Lower leg skin (tissue), 4 donors: ENCODE results near the gene KYAT1. TPM values are rescaled to one million over a fixed set of nuclear protein-coding genes. Genes with fewer than 3 reads are reported as not detected.

Experiments
- DNase-seq, 2 donors: peaks; one replicate each; pipeline ENCODE4 v3.0.0-alpha.2; 2019; ENCODE audit warnings: low spot score in 2 of 2
- H3K4me3 ChIP-seq: fragments of 200-600 bp; sonication (generic); 2 replicates; pipeline ENCODE4 v1.5.1; 2017; ENCODE audit warnings: mild to moderate bottlenecking, low read depth; ENCODE audit not compliant: poor library complexity, severe bottlenecking
- CTCF ChIP-seq, 3 donors: fragments of 450-650 bp; IDR thresholded peaks; one replicate each; pipeline ENCODE4 v1.5.1; 2016; ENCODE audit warnings: antibody characterized with exemption in 3 of 3, mild to moderate bottlenecking in 3 of 3, moderate library complexity in 2 of 3
- POLR2A ChIP-seq, 2 donors: fragments of 450-650 bp; IDR thresholded peaks; one replicate each; pipeline ENCODE4 v1.6.1; 2016 to 2017; ENCODE audit warnings: antibody characterized with exemption in 2 of 2, mild to moderate bottlenecking in 1 of 2, moderate library complexity in 1 of 2
- WGBS, 2 donors: methylation state at CpG; one replicate each; pipeline ENCODE4 v1.1.5; 2018; 5-methylcytosine and 5-hydroxymethylcytosine counted together
- intact Hi-C: fragments of 100-400 bp; cut with DNase I; formaldehyde crosslinking; loops from one replicate; pipeline ENCODE4 v1.15.0; 2023; ENCODE audit warnings: low total_unique reads
- total RNA-seq, 4 donors: library from RNA; depleted of rRNA; stranded (reverse); fragments of >200 nt; gene quantifications; one replicate each; pipeline ENCODE4 v1.1.0, GENCODE V29; 2016

The KYAT1 gene
- total RNA-seq, 4 donors from 2014 or later: 8.2 to 19.4 (median 10.9) TPM

GRCh38 chr9:128828267-128828666 is 53.5 kb downstream of the KYAT1 start:
- 91 to 92% methylated on average over 8 of the region's 8 CpGs for WGBS, 2 donors
- intact Hi-C loops: no loop called here
- no peak for TF ChIP-seq CTCF (IDR thresholded peaks at IDR 0.05)
- no peak for TF ChIP-seq POLR2A (IDR thresholded peaks at IDR 0.05)
- no peak overlapping the region for H3K4me3 ChIP-seq
- DNase-seq: no peak

DNA sequence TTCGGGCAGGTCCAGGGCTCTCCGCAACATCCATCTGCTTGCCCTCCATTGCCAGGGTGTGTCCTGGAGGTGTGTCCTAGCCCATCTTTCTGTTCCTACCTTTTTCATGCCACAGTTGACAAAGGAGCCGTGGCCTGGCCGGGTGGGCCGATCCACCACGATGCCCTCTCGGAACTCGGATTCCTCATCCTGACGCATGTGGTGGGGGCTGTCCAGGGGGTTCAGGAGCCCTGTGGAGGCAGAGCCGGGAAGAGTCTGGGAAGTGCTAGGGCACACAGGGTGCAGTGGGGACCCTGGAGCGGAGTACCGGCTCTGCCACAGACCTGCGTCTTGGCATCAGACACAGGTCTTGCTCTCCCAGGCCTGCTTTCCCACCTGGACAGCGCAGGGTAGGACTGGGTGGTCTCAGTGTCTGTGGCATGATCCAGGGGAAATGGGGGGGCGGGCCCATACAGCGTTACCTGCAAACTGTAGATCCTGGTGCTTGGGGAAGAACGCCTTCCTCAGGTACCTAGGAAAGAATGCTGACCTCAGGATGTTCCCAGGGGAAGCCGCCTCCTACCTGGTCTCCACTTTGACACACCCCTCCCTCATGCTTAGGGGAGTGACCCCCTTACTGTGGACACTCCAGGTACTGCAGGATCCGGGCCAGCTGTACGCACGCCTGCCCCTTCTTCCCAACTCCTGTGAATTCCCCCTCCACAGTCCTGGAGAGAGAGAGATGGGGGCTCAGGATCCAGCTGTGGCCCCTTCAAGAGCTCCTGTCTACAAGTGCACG is 55.6 kb downstream of the KYAT1 start:
- TF ChIP-seq CTCF (IDR thresholded peaks at IDR 0.05) (no peak), POLR2A (IDR thresholded peaks at IDR 0.05) (no peak)
- H3K4me3 ChIP-seq: no peak overlapping the region
- DNase-seq: no peak
- 92 to 96% methylated on average over 18 to 22 of the region's 22 CpGs for WGBS, 2 donors
- intact Hi-C loops: no loop called here

DNA sequence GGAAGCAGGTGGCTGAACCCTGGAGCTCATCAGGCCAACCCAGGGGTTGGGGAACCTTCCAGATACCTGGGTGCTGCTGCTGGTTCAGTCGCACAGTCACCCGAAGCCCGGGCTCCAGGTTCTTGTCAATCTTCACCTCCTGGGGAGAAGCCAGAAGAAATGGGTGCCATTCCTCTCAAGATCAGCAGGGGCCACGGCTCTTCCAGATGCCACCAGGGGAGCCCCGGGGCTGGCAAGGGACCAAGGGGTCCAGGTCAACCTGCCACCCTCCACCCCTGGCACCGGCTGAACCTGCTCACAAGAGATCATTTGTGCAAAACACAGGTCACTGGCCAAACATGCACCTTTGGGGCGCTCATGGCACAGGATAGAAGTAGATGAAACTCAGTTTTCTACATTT is 56.8 kb downstream of the KYAT1 start:
- intact Hi-C loops: no loop called here
- 81 to 84% methylated on average over 7 of the region's 7 CpGs for WGBS, 2 donors
- no peak for DNase-seq
- TF ChIP-seq CTCF (IDR thresholded peaks at IDR 0.05): no peak
- H3K4me3 ChIP-seq: no peak overlapping the region

- WGBS, 2 donors: 90 to 92% methylated on average over 12 of the region's 12 CpGs
- intact Hi-C loops: no loop called here
- H3K4me3 ChIP-seq: no peak overlapping the region
- no peak for DNase-seq
- no peak for TF ChIP-seq CTCF (IDR thresholded peaks at IDR 0.05)
- no peak for TF ChIP-seq POLR2A (IDR thresholded peaks at IDR 0.05)
Measured at GRCh38 chr9:128823903-128824406, 57.8 kb downstream of the KYAT1 start.

DNA sequence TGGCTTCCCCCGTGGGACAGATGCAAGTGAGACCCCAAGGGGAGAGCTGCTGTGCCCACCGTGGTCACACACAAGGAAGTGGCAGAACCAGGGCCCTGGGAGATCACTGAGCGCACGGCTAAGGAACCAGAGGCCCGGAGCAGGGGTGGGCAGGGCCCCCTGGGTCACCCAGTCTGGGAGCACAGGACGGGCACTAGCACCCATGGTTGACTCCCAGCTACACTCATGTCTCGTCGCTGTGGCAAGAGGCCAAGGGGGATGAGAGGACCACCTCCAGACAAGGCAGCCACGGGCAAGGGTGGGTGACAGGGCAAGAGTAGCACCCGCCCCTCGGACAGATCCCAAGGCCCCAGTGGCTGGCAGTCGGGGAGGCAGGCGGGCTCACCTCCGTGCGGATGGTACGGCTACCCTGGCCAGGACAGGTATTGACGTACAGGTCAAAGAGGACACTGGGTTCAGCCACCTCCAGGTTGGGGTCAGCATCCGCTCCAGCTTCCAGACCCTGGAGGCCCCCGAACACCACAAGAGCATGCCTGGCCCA is 58.3 kb downstream of the KYAT1 start:
- no peak for DNase-seq
- intact Hi-C loops: no loop called here
- no peak overlapping the region for H3K4me3 ChIP-seq
- no peak for TF ChIP-seq CTCF (IDR thresholded peaks at IDR 0.05)
- 89 to 91% methylated on average over 19 of the region's 19 CpGs for WGBS, 2 donors
